Measurements from ENCODE around the gene BRINP2.

Gene BRINP2, protein sequence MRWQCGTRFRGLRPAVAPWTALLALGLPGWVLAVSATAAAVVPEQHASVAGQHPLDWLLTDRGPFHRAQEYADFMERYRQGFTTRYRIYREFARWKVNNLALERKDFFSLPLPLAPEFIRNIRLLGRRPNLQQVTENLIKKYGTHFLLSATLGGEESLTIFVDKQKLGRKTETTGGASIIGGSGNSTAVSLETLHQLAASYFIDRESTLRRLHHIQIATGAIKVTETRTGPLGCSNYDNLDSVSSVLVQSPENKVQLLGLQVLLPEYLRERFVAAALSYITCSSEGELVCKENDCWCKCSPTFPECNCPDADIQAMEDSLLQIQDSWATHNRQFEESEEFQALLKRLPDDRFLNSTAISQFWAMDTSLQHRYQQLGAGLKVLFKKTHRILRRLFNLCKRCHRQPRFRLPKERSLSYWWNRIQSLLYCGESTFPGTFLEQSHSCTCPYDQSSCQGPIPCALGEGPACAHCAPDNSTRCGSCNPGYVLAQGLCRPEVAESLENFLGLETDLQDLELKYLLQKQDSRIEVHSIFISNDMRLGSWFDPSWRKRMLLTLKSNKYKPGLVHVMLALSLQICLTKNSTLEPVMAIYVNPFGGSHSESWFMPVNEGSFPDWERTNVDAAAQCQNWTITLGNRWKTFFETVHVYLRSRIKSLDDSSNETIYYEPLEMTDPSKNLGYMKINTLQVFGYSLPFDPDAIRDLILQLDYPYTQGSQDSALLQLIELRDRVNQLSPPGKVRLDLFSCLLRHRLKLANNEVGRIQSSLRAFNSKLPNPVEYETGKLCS

DNA sequence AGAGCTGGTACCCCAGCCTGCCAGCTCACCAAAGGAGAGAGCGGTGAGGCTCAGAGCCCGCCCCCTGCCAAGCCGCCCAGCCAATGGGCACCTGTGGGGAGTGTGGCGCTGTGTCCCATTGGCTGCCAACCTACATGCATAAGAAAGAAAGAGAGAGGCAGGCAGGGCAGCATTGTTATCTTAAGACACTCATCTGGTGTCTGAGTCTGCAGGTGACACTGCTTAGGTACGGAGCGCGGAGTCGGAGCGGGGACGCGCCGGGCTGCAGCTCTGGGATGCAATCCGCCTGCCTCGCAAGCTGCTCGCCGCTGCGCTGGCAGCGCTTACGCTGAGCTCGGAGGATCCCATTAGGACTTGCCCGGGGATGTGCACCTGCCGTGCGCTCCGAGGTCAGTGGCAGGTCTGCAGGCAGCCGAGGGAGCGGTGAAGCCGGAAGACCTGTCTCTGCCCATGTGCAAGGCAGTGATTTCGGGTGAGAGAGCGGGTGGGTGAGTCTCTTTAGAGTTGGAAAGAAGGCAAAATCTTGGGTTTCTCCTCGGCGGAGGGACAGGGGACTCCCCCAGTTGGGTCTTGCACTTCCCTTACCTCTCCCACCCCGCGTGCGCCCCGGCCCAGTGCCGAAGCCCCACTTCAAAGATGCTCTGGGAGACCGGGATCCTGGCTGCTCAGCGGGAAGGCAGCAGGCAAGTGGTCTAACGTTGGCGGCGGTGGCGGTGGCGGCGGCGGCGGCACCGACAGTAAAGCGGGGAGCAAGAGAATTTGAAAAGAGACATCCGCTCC is at the start of gene BRINP2:
BRINP2 (plus strand) TSS at position 203 of the 780 bp plus-strand sequence. CDS start 58,919 bp downstream, outside the sequence.
- peak; percentile 83 for DNase-seq (ENCODE audit: low spot score)

GRCh38 chr1:177122461-177123251 is 48.1 kb upstream of the BRINP2 start:
- DNase-seq (ENCODE audit: low spot score), result no peak

DNA sequence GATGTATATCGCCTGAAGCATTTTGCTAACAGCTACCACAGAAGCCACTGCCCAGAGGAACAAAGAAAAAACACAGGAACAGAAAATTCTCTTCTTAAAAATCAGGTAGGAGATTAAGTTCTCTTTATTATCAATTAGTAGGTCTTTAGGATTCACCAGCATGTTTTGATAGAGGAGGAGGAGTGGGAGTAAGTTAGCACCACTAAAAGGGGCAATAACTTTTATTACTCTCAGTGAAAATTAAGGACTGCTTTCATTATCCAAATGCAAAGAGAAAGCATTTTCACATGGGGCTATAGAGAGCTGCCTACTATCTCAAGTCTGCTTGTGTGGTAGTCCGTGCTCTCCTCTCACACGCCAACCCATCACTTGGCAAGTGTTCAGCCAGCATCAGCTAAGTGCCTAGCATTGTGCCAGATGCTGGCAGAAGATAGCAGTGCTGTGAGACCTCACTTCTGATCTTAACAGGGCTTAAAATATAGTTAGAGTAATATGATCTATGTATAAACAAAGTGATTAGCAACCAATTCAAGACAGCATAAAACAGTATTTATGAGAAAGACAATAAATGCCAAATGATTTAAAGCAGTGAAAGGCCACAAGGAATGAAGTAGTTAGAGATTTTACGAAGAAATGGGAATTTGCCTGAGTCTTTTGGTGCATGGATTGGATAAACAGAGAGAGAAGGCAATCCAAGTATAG is 46.0 kb upstream of the BRINP2 start:
- no peak for DNase-seq (ENCODE audit: low spot score)

- DNase-seq (ENCODE audit: low spot score), result no peak
Observed at GRCh38 chr1:177126267-177126666, 44.5 kb upstream of the BRINP2 start.

GRCh38 chr1:177128665-177129281 is 42.0 kb upstream of the BRINP2 start:
- no peak for DNase-seq (ENCODE audit: low spot score)

DNA sequence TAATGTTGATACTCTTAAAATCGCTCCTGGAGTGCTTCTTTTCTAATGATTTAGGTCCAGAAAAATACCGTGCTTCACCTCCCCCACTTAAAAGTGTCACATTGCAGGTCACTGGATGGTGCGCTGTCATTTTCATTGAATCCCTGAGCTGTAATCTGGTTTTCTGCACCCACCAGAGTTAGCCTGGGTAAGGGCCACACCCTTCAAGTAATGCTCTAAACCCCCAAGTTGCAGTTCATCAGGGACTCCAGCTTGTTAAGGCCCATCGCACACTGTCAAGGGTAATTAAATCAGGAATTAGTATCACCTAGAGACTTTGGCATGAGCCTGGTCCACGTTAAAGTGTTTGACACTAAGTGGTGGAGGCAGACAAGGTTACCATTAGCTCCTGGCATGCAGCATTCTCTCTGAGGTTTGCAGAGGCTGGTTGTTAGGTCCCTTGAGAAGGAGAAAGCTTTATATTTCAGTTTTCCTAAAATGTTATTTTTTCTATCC is 40.3 kb upstream of the BRINP2 start:
- no peak for DNase-seq (ENCODE audit: low spot score)

DNA sequence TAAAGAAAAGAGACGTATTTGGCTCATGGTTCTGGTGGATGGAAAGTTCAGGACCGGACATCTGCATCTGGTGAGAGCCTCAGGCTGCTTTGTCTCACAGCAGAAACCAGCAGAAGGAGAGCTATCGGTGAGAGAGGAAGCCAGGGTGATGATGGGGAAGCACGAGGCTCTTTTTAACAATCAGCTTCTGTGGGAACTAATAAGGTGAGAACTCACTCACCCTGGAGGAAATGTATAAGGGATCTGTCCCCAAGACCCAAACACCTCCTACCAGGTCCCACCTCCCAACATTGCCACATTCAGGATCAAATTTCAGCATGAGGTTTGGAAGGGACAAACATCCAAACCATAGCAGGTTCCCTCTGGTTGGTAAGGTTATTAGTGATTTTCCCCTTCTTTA is 39.0 kb upstream of the BRINP2 start:
- DNase-seq (ENCODE audit: low spot score), result no peak

DNA sequence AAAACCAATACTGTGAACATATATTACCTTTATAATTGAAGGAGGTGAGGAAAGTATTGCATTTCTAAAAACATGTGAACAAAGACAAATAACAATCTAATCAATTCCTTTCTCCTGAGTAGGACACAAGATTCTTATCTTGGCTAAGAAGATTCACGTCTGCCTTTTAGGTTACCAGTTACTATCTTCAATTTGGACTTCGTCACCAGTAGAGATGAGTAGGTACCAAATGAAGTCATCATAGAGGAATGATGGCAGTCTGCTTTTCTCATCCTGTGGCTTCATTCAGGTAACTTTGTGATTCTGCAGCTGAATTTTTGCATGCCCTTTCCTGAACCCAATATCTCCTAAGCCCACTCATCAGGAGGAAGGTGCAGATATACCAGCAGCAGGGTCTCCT is 38.6 kb upstream of the BRINP2 start:
- DNase-seq (ENCODE audit: low spot score), result no peak

DNA sequence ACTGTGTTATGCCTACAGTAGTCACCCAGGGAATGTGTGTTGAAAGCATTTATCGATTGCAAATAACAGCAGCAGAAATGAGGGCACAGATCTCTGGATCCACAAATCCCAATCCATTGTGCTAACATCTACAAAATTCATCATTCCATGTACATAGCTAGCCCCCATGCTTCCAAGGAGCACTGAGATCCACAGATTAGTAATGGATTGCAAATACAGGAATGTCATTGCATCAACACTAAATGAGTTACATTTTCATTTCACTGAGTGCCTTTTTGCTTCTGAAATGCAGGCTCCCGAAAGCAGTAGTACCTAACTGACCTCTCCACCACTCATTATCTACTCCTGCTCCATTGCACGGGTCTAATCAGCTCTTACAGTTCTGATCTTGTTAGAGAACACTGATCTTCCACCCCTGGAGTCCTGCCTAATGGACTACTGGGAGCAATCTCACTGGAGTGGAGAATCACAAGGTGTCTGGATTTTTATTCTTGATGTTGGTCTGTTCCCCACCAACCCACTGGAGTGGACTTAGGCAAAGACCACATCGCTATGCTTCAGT is 36.7 kb upstream of the BRINP2 start:
- no peak for DNase-seq (ENCODE audit: low spot score)

GRCh38 chr1:177135250-177135649 is 35.5 kb upstream of the BRINP2 start:
- no peak for DNase-seq (ENCODE audit: low spot score)

DNA sequence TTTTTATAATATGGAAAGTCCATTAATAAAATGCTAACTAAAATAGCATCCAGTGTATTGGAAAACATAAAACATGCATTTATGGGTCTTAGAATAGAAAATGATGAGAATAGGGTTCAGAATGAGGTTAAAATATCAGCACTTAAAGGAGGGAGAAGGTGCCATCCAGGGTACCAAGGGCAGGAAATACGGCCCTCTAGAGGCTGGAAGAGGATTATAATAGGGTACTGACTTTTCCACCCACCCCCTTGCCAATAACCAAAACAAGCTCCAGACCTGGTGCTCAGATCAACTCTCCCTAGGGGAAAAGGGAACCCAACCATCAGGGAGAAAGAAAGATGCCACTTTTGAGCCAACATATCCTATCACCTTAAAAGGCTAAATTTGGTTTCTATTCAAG is 32.9 kb upstream of the BRINP2 start:
- no peak for DNase-seq (ENCODE audit: low spot score)

DNA sequence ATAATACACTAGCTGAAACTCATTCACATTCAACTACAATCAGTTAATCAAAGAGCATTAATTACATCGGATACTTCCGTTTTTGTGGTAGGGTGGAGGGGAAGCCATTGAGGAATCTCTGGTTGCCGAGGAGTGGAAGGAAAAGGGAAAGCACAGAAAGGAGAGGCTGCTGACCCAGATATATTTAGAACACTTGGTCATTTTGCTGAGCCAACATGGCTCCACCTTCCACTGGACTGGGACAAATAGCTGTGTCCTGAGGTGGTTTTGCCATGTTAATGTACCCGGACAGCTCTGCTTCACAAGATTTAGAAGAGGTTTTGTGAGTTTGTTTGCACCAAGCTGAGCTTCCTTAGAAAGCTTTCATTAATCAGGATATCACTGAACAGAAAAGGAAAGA is 32.4 kb upstream of the BRINP2 start:
- no peak for DNase-seq (ENCODE audit: low spot score)

DNA sequence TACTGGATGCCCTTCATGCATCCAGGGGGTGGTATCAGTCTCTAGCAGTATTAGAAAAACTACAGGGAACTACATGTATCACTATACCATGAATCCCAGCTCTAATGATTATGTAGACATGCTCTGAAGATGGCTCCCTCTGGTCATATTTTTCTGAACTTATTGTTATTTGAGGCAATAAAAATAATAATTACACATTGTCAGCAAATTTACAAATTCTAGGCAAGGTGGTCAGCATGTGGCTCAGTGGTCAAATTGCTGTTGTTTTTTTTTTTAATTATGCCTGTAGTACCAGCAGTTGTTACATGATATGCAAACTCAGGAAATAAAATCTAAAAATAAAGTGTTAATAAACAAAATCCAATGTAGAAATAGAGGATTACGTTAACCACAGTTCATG is 28.7 kb upstream of the BRINP2 start:
- DNase-seq (ENCODE audit: low spot score), result no peak

DNA sequence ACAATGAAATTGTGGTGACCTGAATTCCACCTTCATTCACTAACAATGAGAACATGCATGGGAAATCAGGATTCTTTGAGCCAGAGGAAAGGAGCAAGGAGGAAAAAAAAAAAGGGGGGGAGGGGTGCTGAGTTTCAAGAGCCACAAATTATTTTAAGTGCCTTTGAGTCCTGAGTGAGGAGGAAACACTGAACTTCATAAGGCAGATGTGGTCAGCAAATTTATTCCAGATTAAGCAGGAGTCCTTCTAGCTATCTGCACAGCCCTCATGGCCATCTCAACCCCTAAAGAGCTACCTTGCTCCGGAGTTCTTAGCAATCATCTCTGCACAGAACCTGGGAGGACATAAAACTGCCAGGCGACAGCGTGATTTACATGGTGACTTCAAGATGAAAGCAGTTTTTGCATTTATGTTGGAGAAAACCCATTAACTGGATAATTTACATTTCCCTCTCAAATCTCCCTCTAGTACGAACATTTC is 27.9 kb upstream of the BRINP2 start:
- no peak for DNase-seq (ENCODE audit: low spot score)

GRCh38 chr1:177145106-177146070 is 25.4 kb upstream of the BRINP2 start:
- no peak for DNase-seq (ENCODE audit: low spot score)

DNA sequence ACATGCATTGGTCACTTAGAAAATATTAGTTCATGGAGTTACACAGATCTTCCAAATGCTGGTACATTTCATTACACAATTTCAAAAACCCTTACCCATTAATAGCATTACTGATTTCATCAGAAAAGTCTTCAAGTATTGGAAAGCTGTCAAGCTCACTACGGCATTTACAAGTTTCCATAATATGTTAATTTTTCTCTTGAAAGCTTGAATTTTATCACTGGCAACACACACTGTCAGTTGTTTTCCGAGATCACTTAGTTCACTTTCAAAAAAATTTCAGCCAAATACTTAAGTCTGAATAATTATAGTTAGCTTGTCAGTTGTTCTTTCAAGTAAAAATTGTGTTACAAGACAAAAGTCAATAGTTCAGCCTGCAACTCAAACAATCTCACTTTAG is 24.3 kb upstream of the BRINP2 start:
- DNase-seq (ENCODE audit: low spot score), result no peak

DNA sequence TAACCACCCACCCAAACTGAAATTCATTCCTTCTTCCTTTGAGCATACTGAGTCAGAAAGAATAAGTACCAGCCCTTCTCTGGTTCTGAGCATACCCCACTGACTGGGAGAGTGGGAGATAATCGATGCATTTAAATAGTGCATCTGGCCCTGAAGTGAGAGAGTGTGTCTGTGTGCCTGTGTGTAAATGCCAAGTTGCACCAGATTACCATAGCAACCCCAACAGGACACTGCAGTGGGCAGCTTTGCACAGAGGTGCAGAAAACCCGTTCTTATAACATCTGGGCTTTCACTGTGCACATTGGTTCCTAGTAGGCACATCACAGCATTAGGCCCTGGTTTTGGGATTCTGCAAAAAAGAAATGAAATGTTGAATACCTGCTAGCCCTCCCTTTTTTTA is 8.5 kb upstream of the BRINP2 start:
- DNase-seq (ENCODE audit: low spot score), result no peak

- no peak for DNase-seq (ENCODE audit: low spot score)
Observed at GRCh38 chr1:177163844-177164379, 6.8 kb upstream of the BRINP2 start.
